Measurements from ENCODE around the gene ASNS. TPM values are rescaled to one million over a fixed set of nuclear protein-coding genes. Genes with fewer than 3 reads are reported as not detected.

The ASNS gene, protein sequence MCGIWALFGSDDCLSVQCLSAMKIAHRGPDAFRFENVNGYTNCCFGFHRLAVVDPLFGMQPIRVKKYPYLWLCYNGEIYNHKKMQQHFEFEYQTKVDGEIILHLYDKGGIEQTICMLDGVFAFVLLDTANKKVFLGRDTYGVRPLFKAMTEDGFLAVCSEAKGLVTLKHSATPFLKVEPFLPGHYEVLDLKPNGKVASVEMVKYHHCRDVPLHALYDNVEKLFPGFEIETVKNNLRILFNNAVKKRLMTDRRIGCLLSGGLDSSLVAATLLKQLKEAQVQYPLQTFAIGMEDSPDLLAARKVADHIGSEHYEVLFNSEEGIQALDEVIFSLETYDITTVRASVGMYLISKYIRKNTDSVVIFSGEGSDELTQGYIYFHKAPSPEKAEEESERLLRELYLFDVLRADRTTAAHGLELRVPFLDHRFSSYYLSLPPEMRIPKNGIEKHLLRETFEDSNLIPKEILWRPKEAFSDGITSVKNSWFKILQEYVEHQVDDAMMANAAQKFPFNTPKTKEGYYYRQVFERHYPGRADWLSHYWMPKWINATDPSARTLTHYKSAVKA
- total RNA-seq, result 10 to 100 TPM in 2 of 4 donors, 1 to 10 TPM in 2; 7.5 to 14.8 (median 10.3) TPM

DNA sequence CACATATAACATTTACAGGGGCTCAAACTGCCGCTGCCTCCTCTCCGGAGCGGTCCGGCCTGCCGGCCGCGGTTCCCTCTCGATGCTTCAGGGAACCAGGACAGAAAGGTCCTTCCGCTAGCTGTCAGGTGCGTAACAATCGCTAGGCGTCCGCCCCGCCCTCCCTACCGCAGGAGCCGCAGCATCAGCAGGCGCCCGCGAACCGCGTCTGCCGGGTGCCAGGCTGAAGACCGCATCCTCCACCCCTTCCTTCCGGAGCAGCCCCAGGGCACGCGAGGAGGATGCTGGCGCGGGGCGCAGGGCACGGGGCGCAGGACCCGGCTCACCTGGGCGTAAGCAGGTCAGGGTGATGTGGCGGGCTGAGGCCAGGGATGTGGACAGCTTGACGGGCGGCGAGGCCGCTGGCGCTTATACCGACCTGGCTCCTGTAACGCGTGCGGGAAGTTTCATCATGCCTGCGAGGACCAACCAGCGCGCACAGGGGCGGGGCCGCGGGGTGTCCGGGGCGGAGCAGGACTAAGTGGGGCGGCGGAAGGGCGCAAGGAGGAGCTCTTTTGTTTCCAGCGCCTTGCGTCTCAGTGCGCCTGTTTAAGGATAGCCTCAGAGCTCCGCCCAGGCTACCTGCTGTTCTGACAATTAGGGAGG lies at the start of gene ASNS:
Gene ASNS, minus strand, starts transcription at position 384 of the 645 bp plus-strand sequence. CDS start 3,252 bp downstream, outside the sequence.
- TF ChIP-seq, protein P1, sequence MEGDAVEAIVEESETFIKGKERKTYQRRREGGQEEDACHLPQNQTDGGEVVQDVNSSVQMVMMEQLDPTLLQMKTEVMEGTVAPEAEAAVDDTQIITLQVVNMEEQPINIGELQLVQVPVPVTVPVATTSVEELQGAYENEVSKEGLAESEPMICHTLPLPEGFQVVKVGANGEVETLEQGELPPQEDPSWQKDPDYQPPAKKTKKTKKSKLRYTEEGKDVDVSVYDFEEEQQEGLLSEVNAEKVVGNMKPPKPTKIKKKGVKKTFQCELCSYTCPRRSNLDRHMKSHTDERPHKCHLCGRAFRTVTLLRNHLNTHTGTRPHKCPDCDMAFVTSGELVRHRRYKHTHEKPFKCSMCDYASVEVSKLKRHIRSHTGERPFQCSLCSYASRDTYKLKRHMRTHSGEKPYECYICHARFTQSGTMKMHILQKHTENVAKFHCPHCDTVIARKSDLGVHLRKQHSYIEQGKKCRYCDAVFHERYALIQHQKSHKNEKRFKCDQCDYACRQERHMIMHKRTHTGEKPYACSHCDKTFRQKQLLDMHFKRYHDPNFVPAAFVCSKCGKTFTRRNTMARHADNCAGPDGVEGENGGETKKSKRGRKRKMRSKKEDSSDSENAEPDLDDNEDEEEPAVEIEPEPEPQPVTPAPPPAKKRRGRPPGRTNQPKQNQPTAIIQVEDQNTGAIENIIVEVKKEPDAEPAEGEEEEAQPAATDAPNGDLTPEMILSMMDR (IDR thresholded peaks at IDR 0.05; ENCODE audit: low read depth), result no peak

- TF ChIP-seq, protein P1 (IDR thresholded peaks at IDR 0.05; ENCODE audit: low read depth), result no peak
Observed at GRCh38 chr7:97873606-97874005, 1.4 kb upstream of the ASNS start.

- TF ChIP-seq, protein P1 (IDR thresholded peaks at IDR 0.05; ENCODE audit: low read depth), result no peak
Observed at GRCh38 chr7:97871659-97872024, 566 bp downstream of the ASNS start.

DNA sequence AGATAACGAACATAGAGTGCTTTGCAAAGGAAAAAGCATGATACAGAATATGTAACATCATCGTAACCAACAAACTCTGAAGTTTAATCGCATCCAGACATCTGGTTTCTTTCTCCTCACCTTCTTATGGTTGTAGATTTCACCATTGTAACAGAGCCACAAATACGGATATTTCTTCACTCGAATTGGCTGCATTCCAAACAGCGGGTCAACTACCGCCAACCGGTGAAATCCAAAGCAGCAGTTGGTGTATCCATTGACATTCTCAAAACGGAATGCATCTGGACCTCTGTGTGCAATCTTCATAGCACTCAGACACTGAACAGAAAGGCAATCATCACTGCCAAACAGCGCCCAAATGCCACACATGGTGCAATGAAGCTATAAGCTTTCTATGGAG lies 3.4 kb downstream of the ASNS start:
- TF ChIP-seq, protein P1 (IDR thresholded peaks at IDR 0.05; ENCODE audit: low read depth), result no peak

- TF ChIP-seq, protein P1 (IDR thresholded peaks at IDR 0.05; ENCODE audit: low read depth), result no peak
Observed at GRCh38 chr7:97868314-97868713, 3.9 kb downstream of the ASNS start.

GRCh38 chr7:97865104-97865503 lies 7.1 kb downstream of the ASNS start:
- TF ChIP-seq, protein P1 (IDR thresholded peaks at IDR 0.05; ENCODE audit: low read depth), result no peak

DNA sequence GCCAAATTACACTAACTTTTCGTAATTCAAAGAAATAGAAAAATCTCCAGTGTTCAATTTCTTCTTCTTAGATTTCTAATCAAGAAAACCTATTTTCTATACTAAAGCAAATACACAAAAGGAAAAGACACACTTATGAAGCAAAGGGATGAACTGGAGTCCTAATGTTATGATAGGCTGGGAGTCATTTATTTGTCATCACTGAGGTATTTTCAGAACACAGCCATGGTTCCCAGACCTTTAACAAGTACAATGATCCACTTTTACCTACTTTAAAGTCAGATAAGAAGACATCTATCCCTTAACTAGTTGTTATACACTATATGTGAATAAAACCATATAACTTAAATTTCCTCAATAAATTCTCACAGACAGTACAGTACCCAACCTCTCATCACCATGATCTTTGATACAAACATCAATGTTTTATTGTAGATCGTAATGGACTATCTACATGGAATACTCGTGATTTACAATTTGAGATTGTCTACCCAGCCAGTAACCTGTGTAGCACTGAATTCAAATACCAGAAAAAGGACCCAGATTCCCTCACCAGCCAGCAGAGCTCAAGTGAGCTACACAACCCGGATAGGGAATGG lies 12.5 kb downstream of the ASNS start:
- TF ChIP-seq, protein P1 (IDR thresholded peaks at IDR 0.05; ENCODE audit: low read depth), result no peak

Measured in subcutaneous adipose tissue (tissue), 4 donors.